HuH-7 (cell line): Measurements from ENCODE around the gene C1QL2.
A peak's percentile ranks its signal among the peaks of the same experiment; 100 is the strongest.

Experiments
- DNase-seq: peaks from one replicate; pipeline ENCODE4 v3.0.0; 2011; ENCODE audit warnings: low spot score

C1QL2 gene

GRCh38 chr2:119158563-119159347, at the start of gene C1QL2:
TSS of gene C1QL2 (minus strand) at chr2:119158751. CDS start at chr2:119158269, 482 bp downstream.
- no peak for DNase-seq

GRCh38 chr2:119207447-119207846, 48.9 kb upstream of the C1QL2 start:
- DNase-seq = no peak

DNA sequence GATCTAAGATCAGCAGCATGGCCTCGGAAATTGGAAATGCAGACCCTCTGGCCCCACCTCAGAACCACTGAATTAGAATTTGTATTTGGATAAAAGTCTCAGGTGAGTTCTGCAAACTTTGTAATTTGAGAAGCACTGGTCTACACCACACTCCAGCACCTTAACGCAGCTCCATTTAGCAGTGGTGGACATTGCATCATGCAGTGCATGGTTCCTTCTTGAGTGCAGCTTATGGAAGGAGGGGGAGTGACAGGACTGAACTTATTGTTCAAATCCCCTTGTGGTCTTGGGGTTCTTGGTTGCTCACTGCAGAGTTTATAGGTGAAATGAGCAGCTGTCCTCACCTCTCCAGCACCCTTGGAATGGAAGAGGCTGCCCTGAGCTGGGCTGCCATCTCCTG, 47.6 kb upstream of the C1QL2 start:
- DNase-seq = no peak

DNA sequence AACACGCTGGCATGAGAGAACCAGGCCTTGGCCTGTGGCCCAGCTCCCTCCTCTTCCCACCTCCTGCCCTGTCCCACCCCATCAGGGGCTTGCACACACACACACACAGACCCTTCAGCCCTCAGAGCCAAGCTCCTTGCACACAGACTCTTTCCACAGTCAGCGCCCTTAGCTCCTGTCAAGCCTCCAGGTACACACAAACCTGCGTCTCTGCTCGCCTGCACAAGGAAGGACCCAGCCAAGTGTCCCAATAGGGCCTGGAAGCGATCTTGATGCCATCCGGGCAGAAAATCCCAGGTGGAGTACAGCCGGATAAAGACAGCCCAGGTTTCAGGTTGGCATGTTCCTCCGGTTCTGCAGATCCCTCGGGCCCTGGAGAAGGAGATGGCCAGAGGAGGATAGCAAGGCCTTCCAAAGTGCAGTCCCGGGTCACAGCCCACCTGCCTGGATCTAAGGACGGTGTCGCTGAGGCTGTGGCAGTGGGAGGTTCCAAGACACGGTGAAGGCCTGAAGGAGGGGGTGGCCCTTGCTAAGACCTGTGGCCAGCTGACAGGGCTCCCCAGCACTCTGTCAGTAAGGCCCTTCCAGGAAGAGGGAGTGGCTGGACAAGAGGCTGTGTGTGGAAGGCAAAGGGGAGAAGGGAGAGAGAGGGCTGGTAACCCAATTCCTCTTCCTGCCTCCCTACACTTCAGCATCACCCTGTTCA, 46.6 kb upstream of the C1QL2 start:
- DNase-seq = no peak

DNA sequence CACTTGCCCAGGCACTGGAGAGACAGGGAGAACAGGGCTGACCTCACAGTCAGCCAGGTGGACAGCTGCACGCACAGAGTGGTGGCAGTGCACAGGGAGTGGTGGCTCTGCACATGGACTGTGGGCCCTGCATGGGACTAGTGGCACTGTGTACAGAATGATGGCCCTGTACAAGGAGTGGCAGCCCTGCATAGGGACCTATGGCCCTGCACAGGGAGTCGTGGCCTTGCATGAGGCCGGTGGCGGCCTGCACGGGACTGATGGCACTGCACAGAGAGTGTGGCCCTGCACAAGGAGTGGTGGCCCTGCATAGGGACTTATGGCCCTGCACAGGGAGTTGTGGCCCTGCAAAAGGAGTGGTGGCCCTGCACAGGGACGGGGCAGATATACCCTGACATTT, 46.0 kb upstream of the C1QL2 start:
- DNase-seq = no peak

DNA sequence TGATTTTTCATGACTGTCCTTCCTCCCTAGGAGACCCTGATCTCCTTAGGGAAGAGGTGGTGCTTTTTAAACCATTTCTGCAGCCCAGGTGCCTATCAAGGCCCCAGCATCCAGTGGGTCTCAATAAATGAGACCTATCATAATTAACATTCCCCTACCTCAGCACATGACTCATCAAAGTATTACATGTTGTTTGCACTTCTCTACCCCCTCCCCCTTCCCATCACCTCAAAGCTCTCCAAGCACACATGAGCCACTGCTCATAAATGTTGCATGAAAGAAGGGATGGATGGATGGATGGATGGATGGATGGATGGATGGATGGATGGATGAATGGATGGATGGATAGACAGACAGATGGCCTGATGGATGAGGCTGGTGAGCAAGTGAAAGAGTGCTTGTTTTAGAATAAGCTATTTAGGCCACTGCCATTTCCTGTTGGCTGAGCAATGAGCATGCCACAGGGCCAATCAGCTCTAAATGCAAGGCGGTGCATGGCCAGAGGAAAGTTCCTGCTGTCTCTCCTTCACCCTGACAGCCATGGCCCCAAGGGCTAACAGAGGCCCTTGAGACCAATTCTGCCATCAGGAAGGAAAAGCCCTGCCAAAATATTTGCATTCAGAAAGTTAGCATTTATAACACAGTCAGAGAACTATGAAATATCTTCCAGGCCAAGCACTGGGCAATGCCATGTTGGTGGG, 44.2 kb upstream of the C1QL2 start:
- DNase-seq = no peak

DNA sequence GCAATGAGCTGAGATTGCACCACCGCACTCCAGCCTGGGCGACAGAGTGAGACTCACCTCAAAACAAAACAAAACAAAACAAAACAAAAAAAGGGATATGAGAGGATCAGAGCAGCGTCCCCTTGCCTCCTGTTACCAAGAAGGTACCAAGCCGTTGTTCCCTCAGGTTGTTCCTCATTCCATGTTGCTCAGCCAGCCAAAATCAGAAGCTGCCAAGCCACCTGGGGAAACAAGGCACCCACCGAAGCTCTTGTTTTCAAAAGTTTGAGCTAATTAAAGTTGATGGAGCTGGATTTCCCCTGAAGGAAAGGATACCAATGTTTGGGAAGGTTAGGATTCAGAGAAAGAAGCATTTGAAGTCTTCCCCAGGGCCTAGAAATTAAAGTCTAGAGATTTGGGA, 43.3 kb upstream of the C1QL2 start:
- DNase-seq = no peak

- peak; percentile 42 for DNase-seq
Measured at GRCh38 chr2:119198240-119198840, 39.8 kb upstream of the C1QL2 start.

GRCh38 chr2:119197529-119198239, 39.1 kb upstream of the C1QL2 start:
- no peak for DNase-seq

DNA sequence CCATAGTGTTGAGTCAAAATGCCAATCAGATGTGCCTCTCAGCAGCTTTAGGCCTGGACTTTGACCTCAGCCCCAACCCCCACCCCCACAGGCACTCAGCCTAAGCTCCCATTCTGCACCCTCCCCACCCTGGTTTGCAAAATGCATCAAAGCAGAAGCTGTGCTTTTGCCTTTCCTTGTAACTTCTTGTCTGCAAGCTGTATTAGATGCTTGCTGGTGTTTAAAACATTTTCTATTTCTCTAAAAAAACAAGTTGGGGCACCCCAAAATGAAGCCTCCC, 38.5 kb upstream of the C1QL2 start:
- DNase-seq = no peak

- DNase-seq = no peak
Measured at GRCh38 chr2:119196301-119197125, 38.0 kb upstream of the C1QL2 start.

DNA sequence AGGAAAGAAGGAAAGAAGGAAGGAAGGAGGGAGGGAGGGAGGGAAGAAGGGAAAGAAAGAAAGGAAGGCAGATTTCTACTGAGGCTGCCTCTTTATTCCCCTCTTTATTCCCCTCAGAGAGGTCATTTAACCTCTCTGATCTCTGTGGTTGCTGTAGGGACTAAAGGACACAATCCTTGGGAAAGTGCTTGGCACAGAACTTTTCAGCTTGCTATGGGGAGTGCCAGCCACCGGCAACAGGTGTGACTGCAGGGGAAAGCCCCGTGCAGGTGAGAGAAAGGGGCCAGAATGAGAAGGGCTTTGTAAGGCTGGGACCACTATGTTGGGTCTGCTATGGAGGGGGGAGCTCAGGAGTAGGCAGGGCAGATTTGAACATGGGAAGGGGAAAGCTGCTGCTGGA, 37.3 kb upstream of the C1QL2 start:
- DNase-seq = no peak

DNA sequence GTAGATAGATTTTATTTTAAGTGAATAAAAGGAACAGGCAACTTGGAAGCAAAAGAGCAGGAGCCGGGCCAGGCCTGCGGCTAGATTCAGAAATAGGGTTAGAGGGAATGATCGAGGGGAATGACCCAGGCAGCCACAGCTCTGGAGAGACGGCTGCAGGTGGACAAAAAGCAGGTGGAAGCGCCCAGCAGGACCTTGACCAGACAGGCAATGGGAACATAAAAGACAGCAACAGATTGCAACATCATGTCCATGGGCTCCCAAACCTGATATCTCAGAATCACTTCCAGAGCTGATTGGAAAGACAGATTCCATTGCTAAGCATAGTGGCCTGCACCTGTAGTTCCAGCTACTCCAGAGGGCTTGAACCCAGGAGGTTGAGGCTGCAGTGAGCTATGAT, 36.5 kb upstream of the C1QL2 start:
- DNase-seq = no peak

GRCh38 chr2:119192893-119193292, 34.3 kb upstream of the C1QL2 start:
- DNase-seq = no peak

GRCh38 chr2:119190321-119191111, 32.0 kb upstream of the C1QL2 start:
- DNase-seq = no peak

- no peak for DNase-seq
Measured at GRCh38 chr2:119184512-119184911, 26.0 kb upstream of the C1QL2 start.

GRCh38 chr2:119181791-119182445, 23.4 kb upstream of the C1QL2 start:
- DNase-seq = no peak

- DNase-seq = no peak
Measured at GRCh38 chr2:119181391-119181790, 22.8 kb upstream of the C1QL2 start.

DNA sequence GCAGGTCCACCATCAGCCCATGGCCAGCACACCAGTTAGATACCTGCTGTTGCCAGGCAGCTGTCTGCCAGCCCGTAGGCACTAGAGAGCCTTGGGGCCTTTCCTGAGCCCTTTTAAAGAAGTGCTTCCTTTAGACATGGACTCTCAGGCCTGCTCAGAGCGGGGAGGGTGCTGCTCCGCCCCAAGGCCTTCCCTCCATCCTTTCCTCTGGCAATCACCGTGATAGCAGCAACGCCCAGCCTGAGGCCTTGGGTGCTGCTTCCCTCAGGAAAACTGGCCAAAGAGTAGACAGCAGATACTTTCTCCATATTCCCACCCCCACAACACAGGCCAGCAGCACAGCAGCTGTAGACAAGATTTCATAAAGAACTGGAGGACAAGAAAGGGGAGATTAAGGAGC, 22.3 kb upstream of the C1QL2 start:
- DNase-seq = no peak

- DNase-seq = no peak
Measured at GRCh38 chr2:119179991-119180390, 21.4 kb upstream of the C1QL2 start.
